Naive thymus-derived CD4-positive, alpha-beta T cell (primary cell): ENCODE measurements around the gene PAK6. TPM values are rescaled to one million over a fixed set of nuclear protein-coding genes. Genes with fewer than 3 reads are reported as not detected.

Source experiments
- ATAC-seq: fragments of 150-1000 bp; cut with Tn5 transposase; 2 replicates; pipeline ENCODE4 v1.10.0; 2021; ENCODE audit warnings: mild to moderate bottlenecking, moderate library complexity
- CTCF ChIA-PET: fragments of 350-600 bp; sonication (Branson Sonifier 250); formaldehyde crosslinking; loops from one replicate; lab custom pipeline; 2021; ENCODE audit warnings: antibody characterized with exemption; lab: Charles Lee
- POLR2A ChIA-PET: fragments of 350-600 bp; sonication (Branson Sonifier 250); formaldehyde crosslinking; loops from one replicate; lab custom pipeline; 2021; ENCODE audit warnings: antibody characterized with exemption, inconsistent platforms; lab: Charles Lee
- DNase-seq, 9 donors: peaks; one replicate each; pipeline versions ENCODE4 v3.0.0 to v3.0.0-alpha.2; 2020 to 2022; ENCODE audit warnings: mixed read lengths in 1 of 9
- H3K27ac ChIP-seq: one replicate; pipeline ENCODE4 v1.7.0; 2013; ENCODE audit warnings: mild to moderate bottlenecking, low read depth, low read length, moderate library complexity
- H3K27me3 ChIP-seq, 2 donors: one replicate each; pipeline ENCODE4 v1.7.0; 2013; ENCODE audit warnings: low read length in 2 of 2, mild to moderate bottlenecking in 2 of 2, moderate library complexity in 2 of 2; ENCODE audit not compliant: control insufficient read depth in 2 of 2, insufficient read depth in 2 of 2
- H3K36me3 ChIP-seq, 3 experiments: 1 replicate in 2 of 3; 2 replicates in 1 of 3; pipeline ENCODE4 v1.7.0; 2013; ENCODE audit warnings: low read length in 3 of 3, mild to moderate bottlenecking in 3 of 3, moderate library complexity in 1 of 3; ENCODE audit not compliant: insufficient read depth in 3 of 3, control insufficient read depth in 2 of 3
- H3K4me1 ChIP-seq, 2 donors: one replicate each; pipeline ENCODE4 v1.7.0; 2013; ENCODE audit warnings: low read length in 2 of 2, mild to moderate bottlenecking in 2 of 2, moderate library complexity in 1 of 2; ENCODE audit not compliant: control insufficient read depth in 2 of 2, insufficient read depth in 2 of 2
- H3K4me3 ChIP-seq: 2 replicates; pipeline ENCODE4 v1.7.0; 2013; ENCODE audit warnings: mild to moderate bottlenecking, low read length
- H3K9me3 ChIP-seq, 3 experiments: 1 replicate in 2 of 3; 2 replicates in 1 of 3; pipeline ENCODE4 v1.7.0; 2013; ENCODE audit warnings: low read length in 3 of 3; ENCODE audit not compliant: control insufficient read depth in 2 of 3
- H3K27ac Mint-ChIP-seq, 9 donors: one replicate each; pipeline ENCODE4 v1.8.0; 2020 to 2022; ENCODE audit warnings: mixed read lengths in 9 of 9, mild to moderate bottlenecking in 8 of 9, moderate library complexity in 5 of 9, inconsistent platforms in 2 of 9
- H3K27me3 Mint-ChIP-seq, 5 donors: one replicate each; pipeline ENCODE4 v1.8.0; 2021 to 2022; ENCODE audit warnings: mixed read lengths in 5 of 5, mild to moderate bottlenecking in 1 of 5
- H3K36me3 Mint-ChIP-seq, 5 donors: one replicate each; pipeline ENCODE4 v1.8.0; 2020 to 2022; ENCODE audit warnings: mixed read lengths in 5 of 5, mild to moderate bottlenecking in 3 of 5, inconsistent platforms in 1 of 5
- H3K4me1 Mint-ChIP-seq, 7 donors: one replicate each; pipeline ENCODE4 v1.8.0; 2020 to 2022; ENCODE audit warnings: mixed read lengths in 7 of 7, mild to moderate bottlenecking in 3 of 7, inconsistent platforms in 1 of 7
- H3K4me3 Mint-ChIP-seq, 10 donors: one replicate each; pipeline ENCODE4 v1.8.0; 2020 to 2022; ENCODE audit warnings: mild to moderate bottlenecking in 10 of 10, mixed read lengths in 10 of 10, moderate library complexity in 6 of 10, inconsistent platforms in 2 of 10
- H3K9me3 Mint-ChIP-seq, 11 donors: one replicate each; pipeline ENCODE4 v1.8.0; 2020 to 2022; ENCODE audit warnings: mixed read lengths in 11 of 11, mild to moderate bottlenecking in 4 of 11, inconsistent platforms in 1 of 11, moderate library complexity in 1 of 11
- intact Hi-C, 2 donors: fragments of 100-400 bp; cut with micrococcal nuclease; formaldehyde crosslinking; loops; one replicate each; pipeline ENCODE4 v1.15.1; 2023
- polyA plus RNA-seq, 2 donors: library from polyadenylated mRNA; unstranded; fragments of 300-500 nt; fragmentation: Illumina TruSeq; gene quantifications; one replicate each; pipeline ENCODE4 v1.2.3, GENCODE V29; 2021
- total RNA-seq, 6 experiments: library from RNA in 5 of 6; stranded (reverse) in 5 of 6; gene quantifications; 1 replicate in 5 of 6; 2 replicates in 1 of 6; pipeline ENCODE4 v1.2.3 and lab custom pipeline; 2021 to 2026

Gene PAK6
- total RNA-seq (1 to 10 TPM in 1 of 5 experiments, under 1 TPM in 1, not detected in 3; 0.58 to 1.9 TPM), polyA plus RNA-seq (not detected), total RNA-seq (lab: John Stamatoyannopoulos, UW) (not detected)

GRCh38 chr15:40238532-40239403 lies at the start of gene PAK6:
Gene PAK6 (plus strand): TSS chr15:40239063. CDS start chr15:40264786, 25,723 bp downstream.
- DNase-seq (peak in 2 of 9 donors; percentile 8 to 41), ATAC-seq (peak; percentile 34)
- Histone ChIP-seq H3K4me1 (no peaks in the 10 kb centered on the region), H3K36me3 (no peaks in the 10 kb centered on the region), H3K4me3 (no peak within 1 kb of the TSS), H3K9me3 (no peaks in the 10 kb centered on the region), H3K27ac (no peak within 1 kb of the TSS), H3K27me3 (no peaks in the 10 kb centered on the region)
- Mint-ChIP-seq H3K4me3 (peak within 1 kb of the TSS in 6 of 10 donors; percentile 12 to 67 (median 24)), H3K4me1 (peaks cover 6 to 11% (median 10%) of the 10 kb centered on the region in 7 donors), H3K27me3 (peaks cover 16 to 23% (median 19%) of the 10 kb centered on the region in 5 donors), H3K27ac (no peak within 1 kb of the TSS), H3K9me3 (no peaks in the 10 kb centered on the region), H3K36me3 (no peaks in the 10 kb centered on the region)
- CTCF ChIA-PET, result interaction anchor here (1.1 to 1.4 kb wide), 2 partner anchors 8 to 35 kb away, joined by 4 read pairs; no protein-coding TSS in a partner anchor
- intact Hi-C loops, result no loop called here
- POLR2A ChIA-PET, result interaction anchor here (0.5 kb wide), 1 partner anchor 137 kb away, joined by 3 read pairs; no protein-coding TSS in a partner anchor

- DNase-seq, result no peak
- Histone ChIP-seq H3K36me3 (no peaks in the 10 kb centered on the region), H3K4me3 (no peak overlapping the region), H3K4me1 (no peaks in the 10 kb centered on the region), H3K27ac (no peak overlapping the region), H3K27me3 (no peaks in the 10 kb centered on the region), H3K9me3 (no peaks in the 10 kb centered on the region)
- intact Hi-C loops, result no loop called here
- Mint-ChIP-seq H3K36me3 (peaks cover 0 to 37% (median 0%) of the 10 kb centered on the region in 5 donors), H3K27me3 (no peaks in the 10 kb centered on the region), H3K27ac (no peak overlapping the region), H3K4me1 (peaks cover 0 to 19% (median 0%) of the 10 kb centered on the region in 7 donors), H3K4me3 (no peak overlapping the region), H3K9me3 (no peaks in the 10 kb centered on the region)
- CTCF ChIA-PET, result no interaction called here
- POLR2A ChIA-PET, result interaction anchor here (0.6 to 0.8 kb wide), 2 partner anchors 10 to 714 kb away, joined by 3 to 4 read pairs; no protein-coding TSS in a partner anchor
- no peak for ATAC-seq
These were observed 48.3 kb upstream of the PAK6 start for GRCh38 chr15:40190591-40190990.

GRCh38 chr15:40192942-40193341 lies 45.9 kb upstream of the PAK6 start:
- H3K4me3 Mint-ChIP-seq, result no peak overlapping the region
- H3K36me3 ChIP-seq, result no peaks in the 10 kb centered on the region
- DNase-seq (no peak), ATAC-seq (no peak)
- H3K27ac Mint-ChIP-seq, result no peak overlapping the region
- peaks cover 0 to 45% (median 0%) of the 10 kb centered on the region in 5 donors for H3K36me3 Mint-ChIP-seq
- H3K27ac ChIP-seq, result no peak overlapping the region
- no peaks in the 10 kb centered on the region for H3K9me3 Mint-ChIP-seq
- H3K27me3 Mint-ChIP-seq, result no peaks in the 10 kb centered on the region
- peaks cover 8 to 41% (median 15%) of the 10 kb centered on the region in 7 donors for H3K4me1 Mint-ChIP-seq
- POLR2A ChIA-PET, result no interaction called here
- no peaks in the 10 kb centered on the region for H3K9me3 ChIP-seq
- intact Hi-C loops, result no loop called here
- H3K4me1 ChIP-seq, result peaks cover 8 to 16% of the 10 kb centered on the region in 2 donors
- H3K4me3 ChIP-seq, result no peak overlapping the region
- CTCF ChIA-PET, result no interaction called here
- H3K27me3 ChIP-seq, result no peaks in the 10 kb centered on the region

GRCh38 chr15:40197434-40197833 lies 41.4 kb upstream of the PAK6 start:
- Mint-ChIP-seq H3K36me3 (peaks cover 0 to 38% (median 0%) of the 10 kb centered on the region in 5 donors), H3K27me3 (no peaks in the 10 kb centered on the region), H3K9me3 (no peaks in the 10 kb centered on the region), H3K4me3 (peak overlapping the region in 9 of 10 donors; percentile 10 to 79 (median 47)), H3K4me1 (peaks cover 14 to 44% (median 29%) of the 10 kb centered on the region in 7 donors), H3K27ac (peak overlapping the region in 4 of 9 donors; percentile 5 to 84 (median 52))
- Histone ChIP-seq H3K27me3 (no peaks in the 10 kb centered on the region), H3K36me3 (no peaks in the 10 kb centered on the region), H3K4me3 (no peak overlapping the region), H3K27ac (no peak overlapping the region), H3K9me3 (no peaks in the 10 kb centered on the region), H3K4me1 (peaks cover 9 to 19% of the 10 kb centered on the region in 2 donors)
- peak; percentile 41 for ATAC-seq
- CTCF ChIA-PET, result no interaction called here
- POLR2A ChIA-PET, result no interaction called here
- intact Hi-C loops, result no loop called here
- DNase-seq, result peak in 5 of 9 donors; percentile 4 to 33 (median 12)

GRCh38 chr15:40198355-40199085 lies 40.3 kb upstream of the PAK6 start:
- peaks cover 14 to 42% (median 29%) of the 10 kb centered on the region in 7 donors for H3K4me1 Mint-ChIP-seq
- CTCF ChIA-PET, result no interaction called here
- no peaks in the 10 kb centered on the region for H3K9me3 Mint-ChIP-seq
- intact Hi-C loops, result no loop called here
- ATAC-seq (no peak), DNase-seq (no peak)
- Histone ChIP-seq H3K27ac (no peak overlapping the region), H3K27me3 (no peaks in the 10 kb centered on the region), H3K36me3 (no peaks in the 10 kb centered on the region), H3K4me3 (no peak overlapping the region), H3K9me3 (no peaks in the 10 kb centered on the region), H3K4me1 (peaks cover 9 to 19% of the 10 kb centered on the region in 2 donors)
- peaks cover 0 to 39% (median 0%) of the 10 kb centered on the region in 5 donors for H3K36me3 Mint-ChIP-seq
- no peaks in the 10 kb centered on the region for H3K27me3 Mint-ChIP-seq
- POLR2A ChIA-PET, result no interaction called here
- peak overlapping the region in 2 of 9 donors; percentile 18 to 62 for H3K27ac Mint-ChIP-seq
- peak overlapping the region in 4 of 10 donors; percentile 3 to 32 (median 22) for H3K4me3 Mint-ChIP-seq

GRCh38 chr15:40204100-40204499 lies 34.8 kb upstream of the PAK6 start:
- no peak overlapping the region for H3K4me3 ChIP-seq
- Mint-ChIP-seq H3K4me3 (no peak overlapping the region), H3K36me3 (peaks cover 0 to 11% (median 0%) of the 10 kb centered on the region in 5 donors), H3K9me3 (no peaks in the 10 kb centered on the region), H3K27ac (no peak overlapping the region), H3K4me1 (peaks cover 0 to 4% (median 2%) of the 10 kb centered on the region in 7 donors), H3K27me3 (no peaks in the 10 kb centered on the region)
- H3K27me3 ChIP-seq, result no peaks in the 10 kb centered on the region
- H3K36me3 ChIP-seq, result no peaks in the 10 kb centered on the region
- intact Hi-C loops, result no loop called here
- H3K9me3 ChIP-seq, result no peaks in the 10 kb centered on the region
- DNase-seq, result no peak
- no peak overlapping the region for H3K27ac ChIP-seq
- POLR2A ChIA-PET, result interaction anchor here (0.7 kb wide), 1 partner anchor 79 kb away, joined by 3 read pairs; no protein-coding TSS in a partner anchor
- no peak for ATAC-seq
- no peaks in the 10 kb centered on the region for H3K4me1 ChIP-seq
- CTCF ChIA-PET, result interaction anchor here (0.7 kb wide), 1 partner anchor 89 kb away, joined by 3 read pairs; no protein-coding TSS in a partner anchor
